ENCODE data around the gene KIR2DL4.

DNA sequence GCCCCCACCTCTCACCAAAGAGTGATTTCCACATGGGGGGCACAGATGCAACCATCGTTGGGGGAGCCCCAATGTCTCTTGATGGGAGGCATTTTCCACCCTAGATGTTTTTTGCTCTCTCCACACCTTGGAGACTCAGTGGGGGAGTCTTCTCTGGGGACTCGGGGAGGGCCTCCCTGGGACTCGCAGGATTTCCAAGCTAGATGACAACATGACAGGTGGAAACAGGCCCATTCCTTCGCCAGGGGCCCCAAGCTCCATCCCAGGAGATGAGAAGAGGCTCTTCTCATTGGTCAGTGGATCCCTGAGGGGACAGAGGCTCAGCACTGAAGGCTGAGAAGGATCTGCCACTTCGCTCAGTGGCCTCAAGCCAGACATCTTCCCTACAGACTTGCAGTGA, 12.7 kb upstream of the KIR2DL4 start:
- TF ChIP-seq EZH2 (IDR thresholded peaks at IDR 0.05; ENCODE audit: borderline replicate concordance, low read length) (no peak), CTCF (IDR thresholded peaks at IDR 0.05; ENCODE audit: low read length) (no peak)
